GM23248 (cell line): Measurements from ENCODE around the gene SVEP1. TPM values are rescaled to one million over a fixed set of nuclear protein-coding genes. Genes with fewer than 3 reads are reported as not detected.
"Not testable (repeated sequence)": the region's sequence is repeated elsewhere in the genome, so short reads cannot be mapped to it uniquely, and the experiment has no call there.

ENCODE experiments used
- DNase-seq: peaks from one replicate; pipeline ENCODE4 v3.0.0-alpha.2; 2015
- H2AFZ ChIP-seq: fragments of 200-600 bp; sonication (generic); 2 replicates; pipeline ENCODE4 v1.6.1; 2016; ENCODE audit warnings: antibody characterized with exemption
- H3F3A ChIP-seq: fragments of 200-600 bp; sonication (generic); 2 replicates; pipeline ENCODE4 v1.6.1; 2016; ENCODE audit warnings: mild to moderate bottlenecking, antibody characterized with exemption, mixed run types; ENCODE audit not compliant: insufficient read depth
- H3K27ac ChIP-seq: fragments of 200-600 bp; sonication (generic); 2 replicates; pipeline ENCODE4 v1.5.1; 2016; ENCODE audit warnings: mild to moderate bottlenecking
- H3K27me3 ChIP-seq: fragments of 200-600 bp; sonication (generic); replicated peaks from 2 replicates; pipeline ENCODE4 v1.6.1; 2016; ENCODE audit warnings: mild to moderate bottlenecking; ENCODE audit not compliant: insufficient read depth
- H3K36me3 ChIP-seq: fragments of 200-600 bp; sonication (generic); 2 replicates; pipeline ENCODE4 v1.6.1; 2016; ENCODE audit warnings: low read depth, mild to moderate bottlenecking
- H3K4me1 ChIP-seq: fragments of 200-600 bp; sonication (generic); 2 replicates; pipeline ENCODE4 v1.6.1; 2016; ENCODE audit warnings: mild to moderate bottlenecking; ENCODE audit not compliant: insufficient read depth
- H3K4me2 ChIP-seq: fragments of 200-600 bp; sonication (generic); one replicate; pipeline ENCODE4 v1.6.1; 2016; ENCODE audit warnings: mild to moderate bottlenecking; ENCODE audit not compliant: unreplicated experiment
- H3K4me3 ChIP-seq: fragments of 200-600 bp; sonication (generic); 2 replicates; pipeline ENCODE4 v1.5.1; 2016; ENCODE audit warnings: mild to moderate bottlenecking
- H3K79me2 ChIP-seq: fragments of 200-600 bp; sonication (generic); 2 replicates; pipeline ENCODE4 v1.6.1; 2016; ENCODE audit warnings: mild to moderate bottlenecking; ENCODE audit not compliant: insufficient read depth
- H3K9ac ChIP-seq: fragments of 200-600 bp; sonication (generic); 2 replicates; pipeline ENCODE4 v1.6.1; 2016; ENCODE audit warnings: mild to moderate bottlenecking
- H3K9me2 ChIP-seq: fragments of 200-600 bp; sonication (generic); 2 replicates; pipeline ENCODE4 v1.6.1; 2016; ENCODE audit warnings: mixed run types, mild to moderate bottlenecking, moderate library complexity; ENCODE audit not compliant: insufficient read depth
- H3K9me3 ChIP-seq: fragments of 200-600 bp; sonication (generic); one replicate; pipeline ENCODE4 v1.6.1; 2017; ENCODE audit warnings: low read depth
- H4K20me1 ChIP-seq: fragments of 200-600 bp; sonication (generic); 2 replicates; pipeline ENCODE4 v1.6.0; 2016; ENCODE audit not compliant: insufficient read depth
- EZH2 ChIP-seq: fragments of 200-600 bp; sonication (generic); IDR thresholded peaks from 2 replicates; pipeline ENCODE4 v1.6.1; 2018; ENCODE audit warnings: antibody characterized with exemption, mild to moderate bottlenecking; ENCODE audit not compliant: insufficient read depth, poor library complexity, severe bottlenecking
- EZH2phosphoT487 ChIP-seq: fragments of 200-600 bp; sonication (generic); IDR thresholded peaks from 2 replicates; pipeline ENCODE4 v1.6.1; 2018; ENCODE audit warnings: antibody characterized with exemption, moderate library complexity, mild to moderate bottlenecking, low read depth; ENCODE audit not compliant: insufficient read depth
- WGBS, 2 experiments: methylation state at CpG; one replicate each; pipeline ENCODE4 v1.1.6; 2015 to 2017; ENCODE audit warnings: low lambda C conversion rate in 2 of 2, low coverage in 1 of 2; ENCODE audit errors: missing lambda C conversion rate in 2 of 2; 5-methylcytosine and 5-hydroxymethylcytosine counted together
- in situ Hi-C: fragments of 300-500 bp; cut with MboI; formaldehyde crosslinking; loops from 2 replicates; pipeline ENCODE4 v1.15.0; 2020
- polyA plus RNA-seq: library from polyadenylated mRNA; unstranded; fragments of >200 nt; fragmentation: Nextera tagmentation; extraction: Ambion mirVana; gene quantifications from 2 replicates; pipeline ENCODE4 v1.2.1, GENCODE V29; 2016
- total RNA-seq: library from RNA; depleted of rRNA; stranded (reverse); fragments of >200 nt; shearing (Covaris generic); gene quantifications from 2 replicates; pipeline ENCODE4 v1.2.3, GENCODE V29; 2014

SVEP1 gene
- total and polyA plus RNA-seq, 2 experiments from 2014 or later: 13.6 to 47.3 TPM

DNA sequence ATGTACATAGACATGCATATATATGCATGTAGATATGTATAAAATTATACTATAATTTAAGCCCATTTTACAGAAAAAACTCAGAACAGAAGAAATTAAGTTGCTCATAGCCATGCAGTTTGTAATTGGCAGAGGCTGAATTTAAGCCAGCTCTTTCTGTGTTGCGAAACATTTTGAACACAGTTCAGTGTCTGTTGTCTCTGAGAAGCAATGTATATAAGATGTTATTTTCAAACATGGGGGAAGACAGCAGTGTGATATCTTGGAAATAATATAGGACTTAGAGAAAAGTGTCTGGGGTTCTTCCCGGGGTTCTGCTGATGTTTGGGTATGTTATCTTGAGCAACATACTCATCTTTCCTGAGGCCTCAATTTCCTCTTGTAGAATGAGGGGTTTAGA, 37.6 kb downstream of the SVEP1 start:
- 89 to 96% methylated on average over 2 of the region's 2 CpGs for WGBS, 2 experiments
- peaks cover 44% of the 10 kb centered on the region for H3K4me1 ChIP-seq
- no peak overlapping the region for H3K27ac ChIP-seq
- no peak for TF ChIP-seq EZH2phosphoT487
- no peak for TF ChIP-seq EZH2
- in situ Hi-C loops: no loop called here
- H3K9me3 ChIP-seq: no peaks in the 10 kb centered on the region
- H4K20me1 ChIP-seq: no peaks in the 10 kb centered on the region
- H3K9me2 ChIP-seq: no peaks in the 10 kb centered on the region
- no peak overlapping the region for H3K4me2 ChIP-seq
- H3F3A ChIP-seq: peaks cover 30% of the 10 kb centered on the region
- H3K36me3 ChIP-seq: peaks cover 20% of the 10 kb centered on the region; the same call in 1 of the 2 replicates
- H3K4me3 ChIP-seq: no peak overlapping the region
- no peak overlapping the region for H2AFZ ChIP-seq
- no peaks in the 10 kb centered on the region for H3K27me3 ChIP-seq
- no peak overlapping the region for H3K9ac ChIP-seq
- DNase-seq: peak; percentile 18
- no peaks in the 10 kb centered on the region for H3K79me2 ChIP-seq

DNA sequence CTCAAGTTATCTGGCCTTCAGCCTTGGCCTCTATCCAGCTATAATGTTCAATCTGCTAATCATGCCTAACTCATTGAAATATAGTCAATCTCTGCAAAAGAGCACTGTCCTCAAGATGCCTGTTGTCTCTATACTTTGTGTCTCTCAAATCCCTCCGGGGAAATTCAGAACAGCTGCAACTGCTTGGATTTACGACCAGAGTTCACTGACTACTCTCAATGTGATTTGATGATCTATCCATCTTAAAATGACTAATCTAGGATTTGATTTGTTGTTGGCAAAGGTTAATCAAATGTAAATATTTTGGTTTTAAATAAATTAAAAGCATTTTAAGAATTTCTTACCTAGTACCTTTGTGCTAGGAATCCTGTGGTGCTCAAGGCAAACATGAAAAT, 40.9 kb downstream of the SVEP1 start:
- peak overlapping the region; percentile 53 for H3K4me2 ChIP-seq
- H4K20me1 ChIP-seq: no peaks in the 10 kb centered on the region
- no peak for TF ChIP-seq EZH2phosphoT487
- TF ChIP-seq EZH2: no peak
- H3K9me3 ChIP-seq: no peaks in the 10 kb centered on the region
- 0 out of 2 replicates have a peak overlapping the region, but pooled peaks have one; percentile 21 for H3K27ac ChIP-seq
- H3K36me3 ChIP-seq: 0 out of 2 replicates have a peak, but pooled peaks cover 4% of the 10 kb centered on the region
- DNase-seq: peak; percentile 14
- 13 to 14% methylated on average over 2 of the region's 2 CpGs for WGBS, 2 experiments
- H3K9ac ChIP-seq: no peak overlapping the region
- no peaks in the 10 kb centered on the region for H3K9me2 ChIP-seq
- H3F3A ChIP-seq: peaks cover 51% of the 10 kb centered on the region
- H3K79me2 ChIP-seq: no peaks in the 10 kb centered on the region
- H3K27me3 ChIP-seq: no peaks in the 10 kb centered on the region
- H2AFZ ChIP-seq: no peak overlapping the region
- in situ Hi-C loops: no loop called here
- peaks cover 49% of the 10 kb centered on the region for H3K4me1 ChIP-seq
- 0 out of 2 replicates have a peak overlapping the region, but pooled peaks have one; percentile 6 for H3K4me3 ChIP-seq

DNA sequence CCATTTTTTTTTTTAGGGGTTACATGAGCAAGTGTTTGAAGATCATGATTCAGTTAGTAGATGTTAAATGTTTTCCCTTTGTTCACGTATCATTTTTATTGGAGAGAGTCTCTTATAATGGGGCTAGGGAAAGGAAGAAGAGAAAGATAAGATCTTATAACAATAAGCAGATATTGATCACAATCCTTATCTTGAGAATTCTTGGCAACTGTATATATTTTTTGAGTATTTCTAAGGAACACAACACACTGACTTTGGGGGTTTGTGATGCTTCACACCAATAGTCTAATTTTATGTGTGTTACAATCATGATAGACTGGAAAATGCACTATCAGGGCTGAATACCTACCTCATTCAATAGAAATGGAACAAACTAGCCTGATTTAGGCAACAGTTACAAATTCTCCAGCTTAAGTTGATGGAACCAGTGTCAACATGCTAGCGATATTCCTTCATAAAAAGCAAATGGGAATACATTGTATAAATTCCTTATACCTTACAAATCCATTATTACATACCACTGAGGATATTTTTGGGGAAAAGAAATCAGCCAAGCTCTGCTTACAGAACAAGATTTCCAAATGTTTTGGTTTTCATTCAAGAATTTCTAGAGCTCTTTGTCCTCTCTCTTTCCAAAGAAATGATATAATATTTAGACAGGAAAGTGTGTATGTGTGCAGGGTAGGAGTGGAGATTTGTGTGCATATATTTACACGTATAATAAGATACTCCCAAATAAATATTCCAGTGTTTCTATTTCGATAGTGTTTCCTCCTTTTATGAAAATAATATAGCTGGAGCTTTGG, 41.5 kb downstream of the SVEP1 start:
- 0 out of 2 replicates have a peak overlapping the region, but pooled peaks have one; percentile 6 for H3K4me3 ChIP-seq
- DNase-seq: peak; percentile 56
- no peaks in the 10 kb centered on the region for H4K20me1 ChIP-seq

DNA sequence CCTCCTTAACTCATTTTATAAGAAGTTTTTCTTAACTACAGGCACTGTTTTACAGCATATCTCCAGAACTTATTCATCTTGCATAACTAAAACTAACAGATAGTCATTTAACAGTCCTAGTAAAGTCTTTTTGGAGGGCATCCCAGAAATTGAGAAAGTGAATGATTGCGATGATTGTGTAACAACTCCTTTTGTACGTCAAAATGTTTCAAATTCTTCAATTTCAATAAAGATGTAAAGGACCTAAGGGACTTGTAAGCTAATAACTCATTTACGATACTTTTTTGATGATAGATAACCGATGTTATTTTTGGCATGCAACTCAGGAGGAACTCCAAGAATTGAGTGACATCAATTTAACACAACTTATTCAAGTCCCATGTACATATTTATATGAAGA, 42.7 kb downstream of the SVEP1 start:
- Histone ChIP-seq H3K27ac (0 out of 2 replicates have a peak overlapping the region, but pooled peaks have one; percentile 7), H3K79me2 (no peaks in the 10 kb centered on the region), H3K9me3 (no peaks in the 10 kb centered on the region), H3K4me2 (peak overlapping the region; percentile 53), H2AFZ (no peak overlapping the region), H4K20me1 (no peaks in the 10 kb centered on the region; the same call in 1 of the 2 replicates), H3K36me3 (0 out of 2 replicates have a peak, but pooled peaks cover 4% of the 10 kb centered on the region), H3K9ac (no peak overlapping the region), H3K9me2 (no peaks in the 10 kb centered on the region), H3K4me3 (no peak overlapping the region), H3F3A (peaks cover 52% of the 10 kb centered on the region), H3K4me1 (peaks cover 47% of the 10 kb centered on the region), H3K27me3 (no peaks in the 10 kb centered on the region)
- TF ChIP-seq EZH2phosphoT487: 0 out of 2 replicates have a peak, but pooled peaks have one; percentile 39
- TF ChIP-seq EZH2: no peak
- WGBS, 2 experiments: 2 to 4% methylated on average over 4 of the region's 4 CpGs
- in situ Hi-C loops: no loop called here
- DNase-seq: peak; percentile 85

More for the DNA sequence above, 41.5 kb downstream of the SVEP1 start:
- Histone ChIP-seq H3K4me2 (peak overlapping the region; percentile 53), H3K9ac (no peak overlapping the region), H3K79me2 (no peaks in the 10 kb centered on the region), H3K27ac (peak overlapping the region; percentile 21), H3F3A (peaks cover 51% of the 10 kb centered on the region), H3K9me3 (no peaks in the 10 kb centered on the region), H3K36me3 (0 out of 2 replicates have a peak, but pooled peaks cover 4% of the 10 kb centered on the region), H3K4me1 (peaks cover 49% of the 10 kb centered on the region), H3K9me2 (no peaks in the 10 kb centered on the region), H2AFZ (no peak overlapping the region), H3K27me3 (no peaks in the 10 kb centered on the region)
- in situ Hi-C loops: no loop called here
- 3 to 5% methylated on average over 4 of the region's 4 CpGs for WGBS, 2 experiments
- TF ChIP-seq EZH2 (no peak), EZH2phosphoT487 (no peak)

DNA sequence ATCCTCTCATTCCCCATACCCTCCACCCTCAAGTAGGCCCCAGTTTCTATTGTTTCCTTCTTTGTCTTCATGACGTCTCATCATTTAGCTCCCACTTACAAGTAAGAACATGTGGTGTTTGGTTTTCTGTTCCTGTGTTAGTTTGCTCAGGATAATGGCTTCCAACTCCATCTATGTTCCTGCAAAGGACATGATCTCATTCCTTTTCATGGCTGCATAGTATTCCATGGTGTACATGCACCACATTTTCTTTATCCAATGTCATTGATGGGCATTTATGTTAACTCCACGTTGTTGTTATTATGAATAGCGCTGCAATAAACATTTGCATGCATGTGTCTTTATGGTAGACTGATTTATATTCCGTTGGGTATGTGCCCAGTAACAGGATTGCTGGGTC, 45.4 kb downstream of the SVEP1 start:
- in situ Hi-C loops, H3K27me3 ChIP-seq, H3K4me3 ChIP-seq, H3K4me2 ChIP-seq, H3K9ac ChIP-seq, H2AFZ ChIP-seq, DNase-seq, H3K9me3 ChIP-seq, H3K79me2 ChIP-seq, H3K9me2 ChIP-seq, H3K27ac ChIP-seq, H3K36me3 ChIP-seq, H4K20me1 ChIP-seq: not testable (repeated sequence)
- Histone ChIP-seq H3F3A (peaks cover 53% of the 10 kb centered on the region), H3K4me1 (peaks cover 46% of the 10 kb centered on the region)
- WGBS, 2 experiments: 92 to 95% methylated on average over 4 of the region's 4 CpGs
